Liver (tissue), 3 donors: ENCODE results near the gene DNAH1.

Experiments
- GABPA ChIP-seq, 2 donors: IDR thresholded peaks in 1 of 2; conservative IDR thresholded peaks in 1 of 2; 2 replicates each; pipeline ENCODE4 v1.6.1; 2016; ENCODE audit warnings: antibody characterized with exemption in 2 of 2, mild to moderate bottlenecking in 1 of 2, moderate library complexity in 1 of 2
- HNF4G ChIP-seq: IDR thresholded peaks from 2 replicates; pipeline ENCODE4 v1.6.1; 2016; ENCODE audit warnings: antibody characterized with exemption
- NR2F2 ChIP-seq: IDR thresholded peaks from 2 replicates; pipeline ENCODE4 v1.6.1; 2016; ENCODE audit warnings: antibody characterized with exemption
- RAD21 ChIP-seq, 2 donors: IDR thresholded peaks; 2 replicates each; pipeline ENCODE4 v1.6.1; 2016; ENCODE audit warnings: antibody characterized with exemption in 2 of 2, mild to moderate bottlenecking in 2 of 2
- SP1 ChIP-seq: IDR thresholded peaks from 2 replicates; pipeline ENCODE4 v1.6.1; 2018; ENCODE audit warnings: antibody characterized with exemption, mild to moderate bottlenecking
- TAF1 ChIP-seq: conservative IDR thresholded peaks from 2 replicates; pipeline ENCODE4 v1.6.1; 2016; ENCODE audit warnings: antibody characterized with exemption, mild to moderate bottlenecking
- YY1 ChIP-seq: IDR thresholded peaks from 2 replicates; pipeline ENCODE4 v1.6.1; 2016; ENCODE audit warnings: antibody characterized with exemption, mild to moderate bottlenecking
- TF ChIP-seq, protein P1 (sequence below): IDR thresholded peaks from 2 replicates; pipeline ENCODE4 v1.6.1; 2016; ENCODE audit warnings: antibody characterized with exemption, mild to moderate bottlenecking
- TF ChIP-seq, protein P2 (sequence below): fragments of 150-350 bp; IDR thresholded peaks from 2 replicates; pipeline ENCODE4 v1.5.1; 2017; ENCODE audit warnings: improper control_type of control experiment, low read depth, low read length; ENCODE audit not compliant: missing input control
- TF ChIP-seq, protein P3 (sequence below): IDR thresholded peaks from 2 replicates; pipeline ENCODE4 v1.6.1; 2016; ENCODE audit warnings: antibody characterized with exemption
- TF ChIP-seq, protein P4 (sequence below): IDR thresholded peaks from 2 replicates; pipeline ENCODE4 v1.6.1; 2016; ENCODE audit warnings: antibody characterized with exemption
- donor health status: healthy.
- donor health status: healthy.

DNA sequence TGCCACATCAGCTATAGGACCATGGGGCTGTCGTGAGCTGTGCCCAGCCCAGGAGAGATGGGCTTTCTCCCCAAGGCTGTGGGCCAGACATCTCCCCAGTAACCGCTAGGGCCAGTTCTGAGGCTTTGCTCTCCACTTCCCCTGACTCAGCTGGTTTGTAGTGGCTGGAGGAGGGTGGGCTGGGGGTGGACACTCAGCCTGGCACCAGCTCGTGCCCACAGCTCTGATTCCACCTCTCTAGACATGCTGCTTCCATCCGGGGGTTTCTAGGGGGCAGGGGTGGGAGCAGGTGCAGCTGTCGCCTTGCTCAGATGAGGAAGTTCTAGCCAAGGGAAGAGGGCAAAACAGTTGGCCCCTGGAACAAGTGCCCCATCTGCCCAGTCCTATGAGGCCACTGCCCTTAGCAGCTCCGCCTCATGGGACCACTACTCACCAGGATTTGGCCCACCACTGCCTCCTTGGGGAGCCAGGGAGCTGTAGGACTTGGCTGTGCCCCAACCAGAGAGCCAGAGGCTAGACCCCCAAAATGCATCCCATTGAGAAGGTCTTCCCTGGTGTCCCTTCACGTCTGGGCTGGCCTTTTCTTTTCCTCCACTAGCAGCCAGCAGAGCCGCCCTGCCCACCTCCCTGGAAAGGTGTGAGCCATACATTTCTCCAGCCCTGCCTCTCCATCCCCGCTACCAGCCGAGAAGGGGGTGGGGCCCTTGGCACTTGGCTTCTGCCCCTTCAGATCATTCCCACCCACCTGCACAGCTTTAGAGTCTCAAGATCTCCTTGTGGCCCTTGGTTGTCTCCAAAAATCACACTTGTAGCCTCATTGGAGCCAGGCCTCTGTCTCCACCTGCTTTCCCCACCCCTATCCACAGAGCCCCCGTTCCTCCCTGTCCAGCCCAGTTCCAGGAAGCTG is 18.6 kb upstream of the DNAH1 start:
- TF ChIP-seq, protein P1, sequence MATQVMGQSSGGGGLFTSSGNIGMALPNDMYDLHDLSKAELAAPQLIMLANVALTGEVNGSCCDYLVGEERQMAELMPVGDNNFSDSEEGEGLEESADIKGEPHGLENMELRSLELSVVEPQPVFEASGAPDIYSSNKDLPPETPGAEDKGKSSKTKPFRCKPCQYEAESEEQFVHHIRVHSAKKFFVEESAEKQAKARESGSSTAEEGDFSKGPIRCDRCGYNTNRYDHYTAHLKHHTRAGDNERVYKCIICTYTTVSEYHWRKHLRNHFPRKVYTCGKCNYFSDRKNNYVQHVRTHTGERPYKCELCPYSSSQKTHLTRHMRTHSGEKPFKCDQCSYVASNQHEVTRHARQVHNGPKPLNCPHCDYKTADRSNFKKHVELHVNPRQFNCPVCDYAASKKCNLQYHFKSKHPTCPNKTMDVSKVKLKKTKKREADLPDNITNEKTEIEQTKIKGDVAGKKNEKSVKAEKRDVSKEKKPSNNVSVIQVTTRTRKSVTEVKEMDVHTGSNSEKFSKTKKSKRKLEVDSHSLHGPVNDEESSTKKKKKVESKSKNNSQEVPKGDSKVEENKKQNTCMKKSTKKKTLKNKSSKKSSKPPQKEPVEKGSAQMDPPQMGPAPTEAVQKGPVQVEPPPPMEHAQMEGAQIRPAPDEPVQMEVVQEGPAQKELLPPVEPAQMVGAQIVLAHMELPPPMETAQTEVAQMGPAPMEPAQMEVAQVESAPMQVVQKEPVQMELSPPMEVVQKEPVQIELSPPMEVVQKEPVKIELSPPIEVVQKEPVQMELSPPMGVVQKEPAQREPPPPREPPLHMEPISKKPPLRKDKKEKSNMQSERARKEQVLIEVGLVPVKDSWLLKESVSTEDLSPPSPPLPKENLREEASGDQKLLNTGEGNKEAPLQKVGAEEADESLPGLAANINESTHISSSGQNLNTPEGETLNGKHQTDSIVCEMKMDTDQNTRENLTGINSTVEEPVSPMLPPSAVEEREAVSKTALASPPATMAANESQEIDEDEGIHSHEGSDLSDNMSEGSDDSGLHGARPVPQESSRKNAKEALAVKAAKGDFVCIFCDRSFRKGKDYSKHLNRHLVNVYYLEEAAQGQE = no peak
- TF ChIP-seq, protein P2, sequence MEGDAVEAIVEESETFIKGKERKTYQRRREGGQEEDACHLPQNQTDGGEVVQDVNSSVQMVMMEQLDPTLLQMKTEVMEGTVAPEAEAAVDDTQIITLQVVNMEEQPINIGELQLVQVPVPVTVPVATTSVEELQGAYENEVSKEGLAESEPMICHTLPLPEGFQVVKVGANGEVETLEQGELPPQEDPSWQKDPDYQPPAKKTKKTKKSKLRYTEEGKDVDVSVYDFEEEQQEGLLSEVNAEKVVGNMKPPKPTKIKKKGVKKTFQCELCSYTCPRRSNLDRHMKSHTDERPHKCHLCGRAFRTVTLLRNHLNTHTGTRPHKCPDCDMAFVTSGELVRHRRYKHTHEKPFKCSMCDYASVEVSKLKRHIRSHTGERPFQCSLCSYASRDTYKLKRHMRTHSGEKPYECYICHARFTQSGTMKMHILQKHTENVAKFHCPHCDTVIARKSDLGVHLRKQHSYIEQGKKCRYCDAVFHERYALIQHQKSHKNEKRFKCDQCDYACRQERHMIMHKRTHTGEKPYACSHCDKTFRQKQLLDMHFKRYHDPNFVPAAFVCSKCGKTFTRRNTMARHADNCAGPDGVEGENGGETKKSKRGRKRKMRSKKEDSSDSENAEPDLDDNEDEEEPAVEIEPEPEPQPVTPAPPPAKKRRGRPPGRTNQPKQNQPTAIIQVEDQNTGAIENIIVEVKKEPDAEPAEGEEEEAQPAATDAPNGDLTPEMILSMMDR = no peak
- TF ChIP-seq TAF1 (no peak), YY1 (no peak), SP1 (no peak), NR2F2 (no peak), GABPA (IDR thresholded peaks at IDR 0.05 in 1 of 2, conservative IDR thresholded peaks at IDR 0.05 in 1 of 2) (no peak), HNF4G (no peak), RAD21 (IDR thresholded peaks at IDR 0.05) (no peak)
- TF ChIP-seq, protein P3, sequence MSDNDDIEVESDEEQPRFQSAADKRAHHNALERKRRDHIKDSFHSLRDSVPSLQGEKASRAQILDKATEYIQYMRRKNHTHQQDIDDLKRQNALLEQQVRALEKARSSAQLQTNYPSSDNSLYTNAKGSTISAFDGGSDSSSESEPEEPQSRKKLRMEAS = no peak
- TF ChIP-seq, protein P4, sequence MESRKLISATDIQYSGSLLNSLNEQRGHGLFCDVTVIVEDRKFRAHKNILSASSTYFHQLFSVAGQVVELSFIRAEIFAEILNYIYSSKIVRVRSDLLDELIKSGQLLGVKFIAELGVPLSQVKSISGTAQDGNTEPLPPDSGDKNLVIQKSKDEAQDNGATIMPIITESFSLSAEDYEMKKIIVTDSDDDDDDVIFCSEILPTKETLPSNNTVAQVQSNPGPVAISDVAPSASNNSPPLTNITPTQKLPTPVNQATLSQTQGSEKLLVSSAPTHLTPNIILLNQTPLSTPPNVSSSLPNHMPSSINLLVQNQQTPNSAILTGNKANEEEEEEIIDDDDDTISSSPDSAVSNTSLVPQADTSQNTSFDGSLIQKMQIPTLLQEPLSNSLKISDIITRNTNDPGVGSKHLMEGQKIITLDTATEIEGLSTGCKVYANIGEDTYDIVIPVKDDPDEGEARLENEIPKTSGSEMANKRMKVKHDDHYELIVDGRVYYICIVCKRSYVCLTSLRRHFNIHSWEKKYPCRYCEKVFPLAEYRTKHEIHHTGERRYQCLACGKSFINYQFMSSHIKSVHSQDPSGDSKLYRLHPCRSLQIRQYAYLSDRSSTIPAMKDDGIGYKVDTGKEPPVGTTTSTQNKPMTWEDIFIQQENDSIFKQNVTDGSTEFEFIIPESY = no peak
